Bronchial epithelial cell (primary cell): ENCODE results near the gene PRL. TPM values are rescaled to one million over a fixed set of nuclear protein-coding genes. Genes with fewer than 3 reads are reported as not detected.

ENCODE experiments used
- DNase-seq: peaks from one replicate; pipeline ENCODE4 v3.0.0-alpha.2; 2010; ENCODE audit warnings: low read depth
- FAIRE-seq: peaks from 2 replicates; lab custom pipeline; 2011; peaks lifted over from hg19 to GRCh38; lab: Jason Lieb, UNC
- H3K27me3 ChIP-seq: 2 replicates; pipeline ENCODE4 v1.5.1; 2011; ENCODE audit warnings: low read length; ENCODE audit not compliant: control insufficient read depth, insufficient read depth
- H3K36me3 ChIP-seq: 2 replicates; pipeline ENCODE4 v1.5.1; 2011; ENCODE audit warnings: low read length; ENCODE audit not compliant: control insufficient read depth, insufficient read depth
- H3K4me3 ChIP-seq: 2 replicates; pipeline ENCODE4 v1.5.1; 2011; ENCODE audit warnings: mild to moderate bottlenecking, low read depth, low read length, control low read depth
- total RNA-seq: library from RNA; depleted of rRNA; stranded (reverse); fragments of >200 nt; gene quantifications from 2 replicates; pipeline ENCODE4 v1.2.1, GENCODE V29; 2014
- TF ChIP-seq, protein P1 (sequence below): IDR thresholded peaks from 2 replicates; pipeline ENCODE4 v1.5.1; 2011; ENCODE audit warnings: mild to moderate bottlenecking, moderate library complexity, low read length, control low read depth, inconsistent platforms; ENCODE audit not compliant: insufficient read depth, severe bottlenecking

The PRL gene
- total RNA-seq, 1 donor from 2014 or later, result not detected

DNA sequence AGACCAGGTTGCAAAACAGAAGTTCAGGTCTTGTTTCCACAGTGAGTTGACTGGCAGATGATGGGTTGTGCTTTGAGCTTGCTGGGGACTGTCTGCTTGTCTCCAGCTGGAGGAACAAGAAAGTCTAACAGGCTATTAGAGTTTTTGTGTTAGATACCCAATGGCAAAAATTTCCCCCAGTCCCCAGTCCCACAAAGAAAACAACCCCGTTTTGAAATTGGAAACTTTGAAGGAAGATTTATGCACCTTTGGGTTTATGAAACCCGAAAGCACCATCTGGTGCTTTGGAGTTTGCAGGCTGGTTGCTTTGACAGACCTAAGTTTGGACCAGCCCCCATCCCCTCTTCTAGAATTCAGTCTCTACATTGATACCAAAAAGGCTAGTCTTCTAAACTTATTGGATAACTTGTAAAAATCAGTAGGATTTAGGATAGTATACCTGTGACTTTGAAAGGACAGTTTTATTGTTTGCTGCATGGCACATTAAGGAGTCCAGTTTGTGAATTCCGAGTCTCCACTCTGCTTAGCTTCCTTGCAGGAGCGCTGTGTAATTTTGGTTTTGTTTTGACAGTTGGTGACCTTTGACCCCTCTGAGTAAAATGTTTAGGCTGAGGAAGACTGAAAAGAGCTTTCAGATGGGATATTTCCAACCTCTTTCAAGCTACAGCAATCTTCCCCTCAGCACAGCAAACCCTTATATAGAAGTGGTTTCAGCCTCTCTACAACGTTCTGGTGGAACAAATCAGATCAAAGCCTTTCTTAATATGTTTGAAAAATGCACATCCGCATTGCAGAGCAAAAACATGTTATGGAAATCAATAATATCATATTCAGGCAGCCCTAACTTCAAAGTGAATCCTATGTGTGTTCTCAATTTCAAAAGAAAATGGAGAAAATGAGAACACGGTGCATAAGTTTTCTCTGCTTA, 25.5 kb upstream of the PRL start:
- DNase-seq (no peak), FAIRE-seq (no peak)
- TF ChIP-seq, protein P1, sequence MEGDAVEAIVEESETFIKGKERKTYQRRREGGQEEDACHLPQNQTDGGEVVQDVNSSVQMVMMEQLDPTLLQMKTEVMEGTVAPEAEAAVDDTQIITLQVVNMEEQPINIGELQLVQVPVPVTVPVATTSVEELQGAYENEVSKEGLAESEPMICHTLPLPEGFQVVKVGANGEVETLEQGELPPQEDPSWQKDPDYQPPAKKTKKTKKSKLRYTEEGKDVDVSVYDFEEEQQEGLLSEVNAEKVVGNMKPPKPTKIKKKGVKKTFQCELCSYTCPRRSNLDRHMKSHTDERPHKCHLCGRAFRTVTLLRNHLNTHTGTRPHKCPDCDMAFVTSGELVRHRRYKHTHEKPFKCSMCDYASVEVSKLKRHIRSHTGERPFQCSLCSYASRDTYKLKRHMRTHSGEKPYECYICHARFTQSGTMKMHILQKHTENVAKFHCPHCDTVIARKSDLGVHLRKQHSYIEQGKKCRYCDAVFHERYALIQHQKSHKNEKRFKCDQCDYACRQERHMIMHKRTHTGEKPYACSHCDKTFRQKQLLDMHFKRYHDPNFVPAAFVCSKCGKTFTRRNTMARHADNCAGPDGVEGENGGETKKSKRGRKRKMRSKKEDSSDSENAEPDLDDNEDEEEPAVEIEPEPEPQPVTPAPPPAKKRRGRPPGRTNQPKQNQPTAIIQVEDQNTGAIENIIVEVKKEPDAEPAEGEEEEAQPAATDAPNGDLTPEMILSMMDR, result no peak
- H3K4me3 ChIP-seq, result no peak overlapping the region
- no peaks in the 10 kb centered on the region for H3K27me3 ChIP-seq
- no peaks in the 10 kb centered on the region for H3K36me3 ChIP-seq

DNA sequence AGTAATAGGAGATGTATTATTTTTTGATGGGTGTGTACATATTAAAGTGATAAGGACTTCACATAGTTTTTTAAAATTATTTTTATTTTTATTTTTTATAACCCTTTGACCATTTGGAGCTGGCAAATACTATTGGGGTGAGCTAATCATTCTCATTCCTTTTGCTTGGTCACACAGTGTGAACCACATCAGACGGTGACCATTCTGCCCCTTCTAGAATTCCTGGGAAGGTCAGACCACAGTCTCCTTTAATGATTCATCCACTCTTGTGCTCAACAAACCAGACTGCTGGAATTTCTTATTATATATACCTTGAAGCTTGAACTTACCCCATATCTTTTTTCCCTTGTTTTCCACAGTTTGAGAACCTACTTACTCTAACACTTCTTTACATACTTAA, 23.9 kb upstream of the PRL start:
- FAIRE-seq, result no peak
- TF ChIP-seq, protein P1, result no peak
- peak; percentile 81 for DNase-seq
- Histone ChIP-seq H3K27me3 (no peaks in the 10 kb centered on the region), H3K36me3 (no peaks in the 10 kb centered on the region), H3K4me3 (no peak overlapping the region)

DNA sequence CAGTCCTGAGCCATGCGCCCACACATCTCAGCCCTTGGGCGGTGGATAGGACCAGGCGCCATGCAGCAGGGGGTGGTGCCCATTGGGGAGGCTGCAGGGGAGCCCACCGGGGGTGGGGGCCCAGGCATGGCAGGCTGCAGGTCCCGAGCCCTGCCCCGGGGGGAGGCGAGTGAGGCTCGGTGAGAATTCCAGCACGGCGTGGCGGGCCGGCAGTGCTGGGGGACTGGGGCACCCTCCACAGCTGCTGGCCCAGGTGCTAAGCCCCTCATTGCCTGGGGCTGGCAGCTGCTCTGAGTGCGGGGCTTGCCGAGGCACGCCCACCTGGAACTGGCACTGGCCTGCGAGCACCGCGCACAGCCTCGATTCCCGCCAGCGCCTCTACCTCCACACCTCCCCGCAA, 21.6 kb upstream of the PRL start:
- H3K4me3 ChIP-seq, result no peak overlapping the region
- H3K36me3 ChIP-seq, result no peaks in the 10 kb centered on the region
- TF ChIP-seq, protein P1, result no peak
- no peaks in the 10 kb centered on the region for H3K27me3 ChIP-seq
- FAIRE-seq, result no peak
- no peak for DNase-seq

DNA sequence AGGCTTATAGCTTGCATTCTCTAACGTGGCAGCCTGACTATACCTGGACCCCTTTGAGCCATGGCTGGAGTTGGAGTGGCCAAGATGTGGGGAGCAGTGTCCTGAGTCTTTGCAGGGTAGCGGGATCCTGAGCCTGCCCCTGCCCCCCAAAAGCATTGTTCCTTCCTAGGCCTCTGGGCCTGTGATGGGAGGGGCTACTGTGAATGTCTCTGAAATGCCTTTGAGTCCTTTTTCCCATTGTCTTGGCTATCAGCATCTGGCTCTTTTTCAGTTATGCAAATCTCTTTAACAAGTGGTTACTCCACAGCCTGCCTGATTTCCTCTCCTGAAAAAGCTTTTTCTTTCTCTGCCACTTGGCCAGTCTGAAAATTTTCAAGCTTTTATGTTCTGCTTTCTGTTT, 17.0 kb upstream of the PRL start:
- Histone ChIP-seq H3K36me3 (no peaks in the 10 kb centered on the region), H3K27me3 (no peaks in the 10 kb centered on the region), H3K4me3 (no peak overlapping the region)
- DNase-seq, result no peak
- TF ChIP-seq, protein P1, result no peak
- no peak for FAIRE-seq

DNA sequence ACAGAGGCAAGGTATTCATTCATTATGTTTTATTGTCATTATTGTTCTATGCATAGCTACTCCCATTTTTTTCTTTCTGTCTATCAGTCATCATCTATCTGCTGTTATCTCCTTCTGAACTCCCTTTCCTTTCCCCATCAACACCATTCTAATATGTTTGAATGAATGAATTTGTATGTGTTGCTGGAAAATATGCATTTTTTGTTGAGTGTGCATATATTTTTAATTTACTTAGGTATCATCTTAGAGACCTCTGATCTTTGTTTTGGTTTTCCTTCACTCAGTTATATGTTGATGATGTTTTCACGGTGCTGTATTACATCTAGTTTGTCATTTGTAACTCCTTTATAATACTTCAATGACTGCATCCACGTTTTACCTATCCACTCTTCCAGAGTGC, 12.1 kb upstream of the PRL start:
- TF ChIP-seq, protein P1, result no peak
- FAIRE-seq, result no peak
- H3K4me3 ChIP-seq, result no peak overlapping the region
- no peaks in the 10 kb centered on the region for H3K36me3 ChIP-seq
- no peaks in the 10 kb centered on the region for H3K27me3 ChIP-seq
- DNase-seq, result no peak
